Measurements from ENCODE around the gene TESK1. TPM values are rescaled to one million over a fixed set of nuclear protein-coding genes. Genes with fewer than 3 reads are reported as not detected.
A peak's percentile ranks its signal among the peaks of the same experiment; 100 is the strongest.

The TESK1 gene
- total RNA-seq: 25.4 TPM
- long read RNA-seq, transcript TESK1-201 (10 exons, 2,421 nt): major isoform, 26 of 37 reads
- long read RNA-seq, partial matches to known transcripts: 8 of 37 reads
- long read RNA-seq, other reads (novel, unspliced or antisense): 3 of 37 reads

GRCh38 chr9:35604578-35605350, at the start of gene TESK1:
Gene TESK1 (plus strand): TSS chr9:35605262. CDS start chr9:35605620, 358 bp downstream.
- intact Hi-C loops (cut with micrococcal nuclease): no loop called here
- peaks cover 22% of the 10 kb centered on the region for H3K36me3 ChIP-seq
- no peak for TF ChIP-seq CTCF (IDR thresholded peaks at IDR 0.05; ENCODE audit: borderline replicate concordance)
- H3K4me1 ChIP-seq: peaks cover 36% of the 10 kb centered on the region
- no peaks in the 10 kb centered on the region for H3K27me3 ChIP-seq (ENCODE audit: low read depth)
- peak; percentile 77 for DNase-seq
- H3K4me3 ChIP-seq: peak within 1 kb of the TSS; percentile 82
- H3K9me3 ChIP-seq (replicated peaks): no peaks in the 10 kb centered on the region
- H3K27ac ChIP-seq (replicated peaks): peak within 1 kb of the TSS; percentile 98

- peaks cover 34% of the 10 kb centered on the region for H3K4me1 ChIP-seq
- H3K27me3 ChIP-seq (ENCODE audit: low read depth): no peaks in the 10 kb centered on the region
- peaks cover 63% of the 10 kb centered on the region for H3K36me3 ChIP-seq
- no peak for DNase-seq
- H3K9me3 ChIP-seq (replicated peaks): no peaks in the 10 kb centered on the region
- TF ChIP-seq CTCF (IDR thresholded peaks at IDR 0.05; ENCODE audit: borderline replicate concordance): no peak
- intact Hi-C loops (cut with micrococcal nuclease): loop anchor here (5.0 kb wide), 1 partner anchor 79 kb away; no protein-coding TSS in a partner anchor
- no peak overlapping the region for H3K27ac ChIP-seq (replicated peaks)
- H3K4me3 ChIP-seq: no peak overlapping the region
Measured at GRCh38 chr9:35555881-35556280, 49.2 kb upstream of the TESK1 start.

- Histone ChIP-seq H3K9me3 (replicated peaks) (no peaks in the 10 kb centered on the region), H3K27ac (replicated peaks) (no peak overlapping the region), H3K4me3 (no peak overlapping the region), H3K36me3 (peaks cover 70% of the 10 kb centered on the region), H3K4me1 (peaks cover 35% of the 10 kb centered on the region), H3K27me3 (ENCODE audit: low read depth) (no peaks in the 10 kb centered on the region)
- intact Hi-C loops (cut with micrococcal nuclease): loop anchor here (5.0 kb wide), 1 partner anchor 79 kb away; no protein-coding TSS in a partner anchor
- TF ChIP-seq CTCF (IDR thresholded peaks at IDR 0.05; ENCODE audit: borderline replicate concordance): no peak
- DNase-seq: no peak
Measured at GRCh38 chr9:35556776-35557175, 48.3 kb upstream of the TESK1 start.

GRCh38 chr9:35557320-35557719, 47.7 kb upstream of the TESK1 start:
- no peak for TF ChIP-seq CTCF (IDR thresholded peaks at IDR 0.05; ENCODE audit: borderline replicate concordance)
- intact Hi-C loops (cut with micrococcal nuclease): loop anchor here (5.0 kb wide), 1 partner anchor 80 kb away; no protein-coding TSS in a partner anchor

GRCh38 chr9:35558185-35558584, 46.9 kb upstream of the TESK1 start:
- DNase-seq: no peak
- Histone ChIP-seq H3K4me1 (peaks cover 27% of the 10 kb centered on the region), H3K36me3 (peaks cover 70% of the 10 kb centered on the region), H3K27ac (replicated peaks) (no peak overlapping the region), H3K4me3 (no peak overlapping the region), H3K9me3 (replicated peaks) (no peaks in the 10 kb centered on the region), H3K27me3 (ENCODE audit: low read depth) (no peaks in the 10 kb centered on the region)
- no peak for TF ChIP-seq CTCF (IDR thresholded peaks at IDR 0.05; ENCODE audit: borderline replicate concordance)
- intact Hi-C loops (cut with micrococcal nuclease): loop anchor here (5.0 kb wide), 1 partner anchor 81 kb away; no protein-coding TSS in a partner anchor

More at GRCh38 chr9:35557320-35557719, 47.7 kb upstream of the TESK1 start:
- Histone ChIP-seq H3K4me3 (no peak overlapping the region), H3K27ac (replicated peaks) (no peak overlapping the region), H3K4me1 (peaks cover 30% of the 10 kb centered on the region), H3K9me3 (replicated peaks) (no peaks in the 10 kb centered on the region), H3K36me3 (peaks cover 70% of the 10 kb centered on the region), H3K27me3 (ENCODE audit: low read depth) (no peaks in the 10 kb centered on the region)
- DNase-seq: no peak

All from left ventricle myocardium inferior (tissue), 1 donor.